GM18526 (cell line): ENCODE results near the gene DEAF1.

Experiments
- POLR2A ChIP-seq: IDR thresholded peaks from 3 replicates; pipeline ENCODE4 v1.6.1; 2011; ENCODE audit not compliant: insufficient read length; ENCODE audit errors: extremely low read depth

The DEAF1 gene

DNA sequence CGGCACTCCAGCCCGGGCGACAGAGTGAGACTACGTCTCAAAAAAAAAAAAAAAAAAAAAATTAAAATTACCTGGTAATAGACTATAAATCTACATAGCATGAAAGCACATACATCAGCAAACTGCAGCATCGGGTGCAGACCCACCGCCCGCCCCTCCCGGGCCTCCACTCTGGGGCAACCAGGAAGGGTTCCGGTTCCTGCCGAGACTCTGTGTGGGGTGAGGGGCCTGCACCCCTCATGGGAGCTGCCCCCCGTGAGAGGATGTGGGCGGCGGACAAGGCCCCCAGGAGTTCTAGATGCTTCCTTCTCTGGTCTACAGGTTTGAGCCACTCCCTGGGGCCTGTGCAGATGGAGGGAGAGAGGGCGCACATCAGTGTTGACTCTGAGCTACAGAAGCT lies 48.8 kb downstream of the DEAF1 start:
- no peak for TF ChIP-seq POLR2A

- no peak for TF ChIP-seq POLR2A
Observed at GRCh38 chr11:645536-645935, 49.5 kb downstream of the DEAF1 start.

DNA sequence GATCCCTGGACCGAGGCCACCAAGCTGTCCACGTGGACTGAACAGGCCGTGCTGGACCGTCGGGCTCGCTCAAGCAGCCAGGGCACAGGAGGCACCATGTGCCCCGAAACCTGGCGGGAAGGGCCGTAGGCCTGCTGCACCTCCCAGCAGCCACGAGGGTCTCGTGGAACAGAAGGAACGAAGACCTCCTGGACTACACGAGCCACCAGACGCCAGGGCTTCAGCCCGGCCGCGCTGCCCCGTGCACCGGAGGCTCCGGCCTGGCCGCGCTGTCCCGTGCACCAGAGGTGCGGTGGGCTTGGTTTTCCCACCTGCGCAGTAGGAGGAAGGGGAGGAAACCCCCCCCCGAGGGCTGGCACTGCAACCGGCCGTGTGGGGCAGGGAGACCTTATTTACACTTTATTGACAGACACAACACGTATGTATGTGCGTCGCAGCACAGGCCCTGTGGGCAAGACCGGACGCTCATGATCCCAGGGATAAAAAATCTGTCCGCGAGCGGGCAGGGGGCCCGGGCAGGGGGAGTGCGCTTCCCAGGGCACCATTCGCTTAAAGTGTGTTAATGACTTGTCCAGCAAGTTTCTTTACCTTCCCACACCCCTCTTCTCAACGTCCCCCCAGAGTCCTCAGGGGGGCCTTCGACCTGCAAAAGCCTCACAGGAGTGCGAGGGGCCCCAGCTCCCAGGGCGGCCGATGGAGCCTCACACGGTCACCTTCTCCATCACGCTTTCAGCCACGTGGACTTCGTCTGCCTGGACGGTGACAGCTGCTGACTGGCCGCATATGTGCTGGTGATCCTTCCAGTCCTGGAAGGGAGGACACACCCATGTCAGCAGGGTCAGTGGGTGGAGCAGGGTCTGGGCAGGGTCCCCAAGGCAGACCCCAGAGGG lies 50.9 kb downstream of the DEAF1 start:
- no peak for TF ChIP-seq POLR2A

GRCh38 chr11:643366-643765 lies 51.7 kb downstream of the DEAF1 start:
- TF ChIP-seq POLR2A: no peak

DNA sequence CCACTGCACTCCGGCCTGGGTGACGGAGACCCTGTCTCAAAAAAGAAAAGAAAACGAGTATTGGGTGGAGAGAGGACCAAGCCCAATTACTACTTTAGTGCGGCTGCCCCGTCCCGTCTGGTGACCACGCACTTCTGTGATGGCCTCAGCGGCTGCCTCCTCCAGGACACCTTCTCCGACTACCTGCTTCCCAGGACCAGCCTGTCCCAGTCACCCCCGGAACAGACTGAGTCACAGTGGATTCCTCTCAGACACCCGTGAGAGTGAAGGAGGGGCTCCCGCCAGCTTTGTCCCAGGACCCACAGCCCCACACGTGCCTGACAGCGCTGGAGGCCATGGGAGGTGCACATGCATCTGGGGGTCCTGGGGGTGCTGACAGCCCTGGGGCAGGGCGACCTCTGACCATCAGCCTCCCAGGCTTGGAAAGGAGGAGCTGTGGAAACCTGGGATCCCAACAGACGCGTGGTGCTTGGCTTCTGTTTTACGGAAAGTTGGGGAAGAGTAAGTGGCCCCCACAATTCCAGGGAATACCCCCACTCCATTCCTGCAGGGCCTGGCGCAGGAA lies 53.1 kb downstream of the DEAF1 start:
- TF ChIP-seq POLR2A: no peak

DNA sequence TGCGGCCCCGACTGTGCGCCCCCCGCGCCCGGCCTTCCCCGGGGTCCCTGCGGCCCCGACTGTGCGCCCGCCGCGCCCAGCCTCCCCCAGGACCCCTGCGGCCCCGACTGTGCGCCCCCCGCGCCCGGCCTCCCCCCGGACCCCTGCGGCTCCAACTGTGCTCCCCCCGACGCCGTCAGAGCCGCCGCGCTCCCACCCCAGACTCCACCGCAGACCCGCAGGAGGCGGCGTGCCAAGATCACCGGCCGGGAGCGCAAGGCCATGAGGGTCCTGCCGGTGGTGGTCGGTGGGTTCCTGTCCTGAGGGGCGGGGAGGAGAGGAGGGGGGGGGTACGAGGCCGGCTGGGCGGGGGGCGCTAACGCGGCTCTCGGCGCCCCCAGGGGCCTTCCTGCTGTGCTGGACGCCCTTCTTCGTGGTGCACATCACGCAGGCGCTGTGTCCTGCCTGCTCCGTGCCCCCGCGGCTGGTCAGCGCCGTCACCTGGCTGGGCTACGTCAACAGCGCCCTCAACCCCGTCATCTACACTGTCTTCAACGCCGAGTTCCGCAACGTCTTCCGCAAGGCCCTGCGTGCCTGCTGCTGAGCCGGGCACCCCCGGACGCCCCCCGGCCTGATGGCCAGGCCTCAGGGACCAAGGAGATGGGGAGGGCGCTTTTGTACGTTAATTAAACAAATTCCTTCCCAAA lies 54.9 kb downstream of the DEAF1 start:
- TF ChIP-seq POLR2A: no peak

GRCh38 chr11:639332-639955 lies 55.6 kb downstream of the DEAF1 start:
- no peak for TF ChIP-seq POLR2A

DNA sequence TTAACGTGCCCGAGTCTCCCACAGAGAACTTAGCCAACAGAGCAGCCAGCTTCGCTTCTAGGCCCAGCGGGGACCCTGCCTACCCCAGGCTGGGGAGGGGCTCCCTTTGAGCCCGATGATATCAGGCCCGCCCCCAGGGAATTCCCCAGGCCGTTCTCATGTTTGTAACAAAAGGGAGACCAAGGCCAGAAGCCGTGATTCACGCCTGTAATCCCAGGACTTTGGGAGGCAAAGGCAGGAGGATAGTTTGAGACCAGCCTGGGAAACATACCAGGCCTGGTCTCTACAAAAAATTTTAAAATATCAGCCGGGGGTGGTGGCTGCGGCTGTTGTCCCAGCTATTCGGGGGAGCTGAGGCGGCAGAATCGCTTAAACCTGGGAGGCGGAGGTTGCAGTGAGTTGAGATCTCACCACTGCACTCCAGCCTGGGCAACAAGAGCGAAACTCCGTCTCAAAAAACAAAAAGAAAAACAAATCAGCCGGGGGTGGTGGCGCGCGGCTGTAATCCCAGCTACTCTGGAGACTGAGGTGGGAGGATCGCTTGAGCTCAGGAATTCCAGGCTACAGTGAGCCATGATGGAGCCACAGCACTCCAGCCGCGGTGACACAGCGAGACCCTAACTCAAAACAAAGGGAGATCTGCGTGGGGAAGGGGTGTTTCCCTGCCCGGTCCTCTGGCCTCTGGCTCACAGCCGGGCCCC lies 56.2 kb downstream of the DEAF1 start:
- no peak for TF ChIP-seq POLR2A

DNA sequence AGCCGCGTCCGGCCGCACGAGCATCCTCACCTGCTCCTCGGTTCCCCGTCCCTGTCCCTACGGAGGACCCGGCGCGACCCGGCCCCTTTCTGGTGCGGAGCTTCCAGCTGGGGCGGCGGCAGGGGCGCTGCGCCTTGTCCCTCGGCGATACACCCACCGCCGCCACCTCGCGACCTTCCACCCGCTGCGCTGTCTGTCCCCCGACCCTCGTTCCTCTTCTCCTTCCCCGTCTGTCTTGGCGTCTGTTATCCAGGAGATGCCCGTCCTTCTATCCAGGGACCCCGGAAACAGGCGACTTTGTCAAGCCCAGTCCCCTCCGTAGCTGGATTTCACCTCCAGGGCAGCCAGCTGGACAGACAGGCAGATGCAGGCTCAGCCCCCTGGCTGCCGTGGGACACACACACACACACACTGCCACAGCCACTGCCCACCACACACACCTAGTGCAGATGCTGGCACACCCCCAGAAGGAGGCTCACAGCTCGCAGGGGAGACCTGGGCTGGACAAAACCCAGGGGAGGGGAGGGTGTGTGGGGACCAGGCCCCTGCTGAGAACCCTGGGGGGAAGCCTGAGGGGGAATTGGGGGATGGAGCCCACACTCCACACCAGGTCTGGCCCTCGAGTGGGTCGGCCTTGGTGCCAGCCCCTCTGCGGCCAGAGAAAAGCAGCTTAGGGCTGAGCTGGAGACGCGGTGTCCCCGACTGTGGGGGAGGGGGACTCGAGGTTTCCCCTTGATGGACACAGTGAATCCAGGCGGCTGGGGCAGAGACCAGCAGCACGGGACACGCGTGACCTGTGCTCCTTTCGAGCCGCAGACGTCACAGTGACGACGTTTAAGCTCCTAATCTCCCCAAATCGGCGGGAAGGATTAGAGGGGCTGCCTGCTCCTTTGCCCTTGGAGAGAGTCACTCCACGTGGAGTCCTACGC lies 57.2 kb downstream of the DEAF1 start:
- no peak for TF ChIP-seq POLR2A

DNA sequence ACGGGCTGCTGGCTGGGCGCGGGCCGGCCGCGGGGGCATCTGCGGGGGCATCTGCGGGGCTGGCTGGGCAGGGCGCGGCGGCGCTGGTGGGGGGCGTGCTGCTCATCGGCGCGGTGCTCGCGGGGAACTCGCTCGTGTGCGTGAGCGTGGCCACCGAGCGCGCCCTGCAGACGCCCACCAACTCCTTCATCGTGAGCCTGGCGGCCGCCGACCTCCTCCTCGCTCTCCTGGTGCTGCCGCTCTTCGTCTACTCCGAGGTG lies 57.8 kb downstream of the DEAF1 start:
- no peak for TF ChIP-seq POLR2A

DNA sequence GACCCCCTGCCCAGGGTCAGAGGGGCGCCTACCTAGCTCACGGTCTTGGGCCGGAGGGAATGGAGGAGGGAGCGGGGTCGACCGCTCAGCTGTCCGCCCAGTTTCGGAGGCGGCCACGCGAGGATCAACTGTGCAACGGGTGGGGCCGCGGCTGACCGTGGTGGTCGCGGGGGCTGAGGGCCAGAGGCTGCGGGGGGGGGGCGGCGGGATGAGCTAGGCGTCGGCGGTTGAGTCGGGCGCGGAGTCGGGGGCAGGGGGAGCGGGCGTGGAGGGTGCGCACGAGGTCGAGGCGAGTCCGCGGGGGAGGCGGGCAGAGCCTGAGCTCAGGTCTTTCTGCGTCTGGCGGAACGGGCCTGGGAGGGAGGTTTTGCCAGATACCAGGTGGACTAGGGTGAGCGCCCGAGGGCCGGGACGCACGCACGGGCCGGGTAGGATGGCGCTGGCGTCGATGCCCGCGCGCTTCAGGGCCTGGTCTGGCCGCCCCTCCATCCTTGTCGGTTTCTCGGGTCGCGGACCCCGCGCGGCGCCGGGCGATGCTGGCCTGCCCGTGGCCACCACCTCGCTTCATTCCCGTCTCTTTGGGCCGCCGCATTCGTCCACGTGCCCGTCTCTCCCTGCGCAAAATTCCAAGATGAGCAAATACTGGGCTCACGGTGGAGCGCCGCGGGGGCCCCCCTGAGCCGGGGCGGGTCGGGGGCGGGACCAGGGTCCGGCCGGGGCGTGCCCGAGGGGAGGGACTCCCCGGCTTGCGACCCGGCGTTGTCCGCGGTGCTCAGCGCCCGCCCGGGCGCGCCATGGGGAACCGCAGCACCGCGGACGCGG lies 58.3 kb downstream of the DEAF1 start, which contains the start of gene DRD4:
DRD4 (plus strand) TSS at position 759 of the 822 bp plus-strand sequence; CDS start at position 795, 36 bp downstream.
- TF ChIP-seq POLR2A: no peak

DNA sequence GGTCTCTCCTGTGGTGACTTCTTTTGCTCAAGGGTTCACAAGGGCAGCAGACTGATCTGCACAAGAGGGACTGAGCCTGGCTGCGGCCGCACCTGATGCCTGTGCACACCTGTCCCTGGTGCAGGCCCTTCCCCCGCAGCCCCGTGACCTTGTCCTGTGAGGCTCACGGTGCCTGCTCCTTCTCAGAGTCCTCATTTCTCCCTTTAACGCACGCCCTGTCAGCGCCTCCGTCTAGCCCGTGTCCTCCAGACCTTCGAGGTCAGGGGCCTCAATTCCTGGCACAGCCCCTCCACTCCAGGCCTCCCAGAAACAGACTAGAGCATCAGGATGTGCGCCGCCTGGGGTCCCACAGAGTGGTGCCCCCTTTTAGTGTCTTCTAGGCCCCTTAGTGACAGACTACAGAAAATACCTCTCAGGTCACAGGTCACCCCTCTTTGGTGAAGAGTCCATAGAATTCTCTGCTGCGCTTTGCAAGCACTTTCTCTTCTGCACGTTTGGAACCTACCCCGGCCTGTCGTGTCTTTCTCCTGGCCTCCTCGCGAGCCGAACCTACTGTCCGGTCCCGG lies 59.0 kb downstream of the DEAF1 start:
- TF ChIP-seq POLR2A: no peak

DNA sequence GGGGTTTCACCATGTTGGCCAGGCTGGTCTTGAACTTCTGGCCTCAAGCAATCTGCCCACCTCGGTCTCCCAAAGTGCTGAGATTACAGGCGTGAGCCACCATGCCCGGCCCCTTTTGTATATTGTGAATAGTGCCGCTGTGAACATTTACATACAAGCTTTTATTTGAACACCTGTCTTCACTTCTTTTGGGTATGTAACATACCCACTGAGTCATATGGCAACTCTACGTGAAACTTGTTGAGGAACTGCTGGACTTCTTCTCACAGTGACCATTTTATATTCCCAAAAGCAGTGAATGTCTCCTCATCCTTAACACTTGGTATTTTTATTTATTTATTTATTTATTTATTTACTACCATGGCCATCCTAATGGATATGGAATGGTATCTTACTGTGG lies 64.2 kb downstream of the DEAF1 start:
- TF ChIP-seq POLR2A: no peak
